GM21737 (cell line): ENCODE results near the gene PRKN.

Experiments used
- ATAC-seq: cut with Tn5 transposase; IDR thresholded peaks from one replicate; pipeline ENCODE4 v1.9.1; 2021; ENCODE audit warnings: mild to moderate bottlenecking, moderate library complexity; ENCODE audit not compliant: unreplicated experiment

Gene PRKN

GRCh38 chr6:162711376-162711775, 16.2 kb downstream of the PRKN start:
- ATAC-seq = no peak

GRCh38 chr6:162710936-162711335, 16.6 kb downstream of the PRKN start:
- no peak for ATAC-seq

GRCh38 chr6:162710419-162710818, 17.1 kb downstream of the PRKN start:
- no peak for ATAC-seq

- ATAC-seq = no peak
Observed at GRCh38 chr6:162709431-162709830, 18.1 kb downstream of the PRKN start.

- no peak for ATAC-seq
Observed at GRCh38 chr6:162708971-162709370, 18.6 kb downstream of the PRKN start.

GRCh38 chr6:162706232-162706631, 21.3 kb downstream of the PRKN start:
- no peak for ATAC-seq

GRCh38 chr6:162705736-162706135, 21.8 kb downstream of the PRKN start:
- no peak for ATAC-seq

GRCh38 chr6:162704001-162704400, 23.6 kb downstream of the PRKN start:
- ATAC-seq = no peak

GRCh38 chr6:162702446-162702845, 25.1 kb downstream of the PRKN start:
- no peak for ATAC-seq

- no peak for ATAC-seq
Observed at GRCh38 chr6:162701551-162701950, 26.0 kb downstream of the PRKN start.

GRCh38 chr6:162700966-162701365, 26.6 kb downstream of the PRKN start:
- ATAC-seq = no peak

GRCh38 chr6:162699961-162700360, 27.6 kb downstream of the PRKN start:
- no peak for ATAC-seq

- ATAC-seq = no peak
Observed at GRCh38 chr6:162698440-162698839, 29.1 kb downstream of the PRKN start.

- no peak for ATAC-seq
Observed at GRCh38 chr6:162697872-162698403, 29.6 kb downstream of the PRKN start.

GRCh38 chr6:162690158-162690557, 37.4 kb downstream of the PRKN start:
- ATAC-seq = no peak

GRCh38 chr6:162688751-162689345, 38.7 kb downstream of the PRKN start:
- ATAC-seq = no peak

GRCh38 chr6:162685586-162685985, 42.0 kb downstream of the PRKN start:
- no peak for ATAC-seq

GRCh38 chr6:162684961-162685360, 42.6 kb downstream of the PRKN start:
- ATAC-seq = no peak

- no peak for ATAC-seq
Observed at GRCh38 chr6:162684052-162684451, 43.5 kb downstream of the PRKN start.

GRCh38 chr6:162683135-162683534, 44.4 kb downstream of the PRKN start:
- ATAC-seq = no peak

GRCh38 chr6:162681447-162681846, 46.1 kb downstream of the PRKN start:
- ATAC-seq = no peak

- ATAC-seq = no peak
Observed at GRCh38 chr6:162680871-162681270, 46.7 kb downstream of the PRKN start.

GRCh38 chr6:162680367-162680766, 47.2 kb downstream of the PRKN start:
- no peak for ATAC-seq
